Gastrocnemius medialis (tissue), 4 donors: ENCODE measurements around the gene MMP11.

Experiments
- POLR2A ChIP-seq, 2 donors: fragments of 450-650 bp; IDR thresholded peaks; one replicate each; pipeline ENCODE4 v1.6.1; 2017; ENCODE audit warnings: antibody characterized with exemption in 2 of 2, mild to moderate bottlenecking in 2 of 2, moderate library complexity in 2 of 2
- TF ChIP-seq, protein P1 (sequence below), 5 experiments: fragments of 450-650 bp in 3 of 5; fragments of 200-600 bp in 2 of 5; sonication (generic) in 2 of 5; IDR thresholded peaks in 4 of 5; conservative IDR thresholded peaks in 1 of 5; 1 replicate in 4 of 5; 2 replicates in 1 of 5; pipeline ENCODE4 v1.5.1; 2016 to 2019; ENCODE audit warnings: antibody characterized with exemption in 5 of 5, mild to moderate bottlenecking in 3 of 5, moderate library complexity in 3 of 5

DNA sequence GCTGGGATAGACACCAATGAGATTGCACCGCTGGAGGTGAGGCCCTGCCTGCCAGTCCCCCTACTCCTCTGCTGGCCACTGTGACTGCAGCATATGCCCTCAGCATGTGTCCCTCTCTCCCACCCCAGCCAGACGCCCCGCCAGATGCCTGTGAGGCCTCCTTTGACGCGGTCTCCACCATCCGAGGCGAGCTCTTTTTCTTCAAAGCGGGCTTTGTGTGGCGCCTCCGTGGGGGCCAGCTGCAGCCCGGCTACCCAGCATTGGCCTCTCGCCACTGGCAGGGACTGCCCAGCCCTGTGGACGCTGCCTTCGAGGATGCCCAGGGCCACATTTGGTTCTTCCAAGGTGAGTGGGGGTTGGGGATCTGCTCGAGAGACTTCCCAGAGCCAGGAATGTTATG is 8.4 kb downstream of the MMP11 start:
- TF ChIP-seq, protein P1, sequence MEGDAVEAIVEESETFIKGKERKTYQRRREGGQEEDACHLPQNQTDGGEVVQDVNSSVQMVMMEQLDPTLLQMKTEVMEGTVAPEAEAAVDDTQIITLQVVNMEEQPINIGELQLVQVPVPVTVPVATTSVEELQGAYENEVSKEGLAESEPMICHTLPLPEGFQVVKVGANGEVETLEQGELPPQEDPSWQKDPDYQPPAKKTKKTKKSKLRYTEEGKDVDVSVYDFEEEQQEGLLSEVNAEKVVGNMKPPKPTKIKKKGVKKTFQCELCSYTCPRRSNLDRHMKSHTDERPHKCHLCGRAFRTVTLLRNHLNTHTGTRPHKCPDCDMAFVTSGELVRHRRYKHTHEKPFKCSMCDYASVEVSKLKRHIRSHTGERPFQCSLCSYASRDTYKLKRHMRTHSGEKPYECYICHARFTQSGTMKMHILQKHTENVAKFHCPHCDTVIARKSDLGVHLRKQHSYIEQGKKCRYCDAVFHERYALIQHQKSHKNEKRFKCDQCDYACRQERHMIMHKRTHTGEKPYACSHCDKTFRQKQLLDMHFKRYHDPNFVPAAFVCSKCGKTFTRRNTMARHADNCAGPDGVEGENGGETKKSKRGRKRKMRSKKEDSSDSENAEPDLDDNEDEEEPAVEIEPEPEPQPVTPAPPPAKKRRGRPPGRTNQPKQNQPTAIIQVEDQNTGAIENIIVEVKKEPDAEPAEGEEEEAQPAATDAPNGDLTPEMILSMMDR (IDR thresholded peaks at IDR 0.05 in 4 of 5, conservative IDR thresholded peaks at IDR 0.05 in 1 of 5) = no peak
- TF ChIP-seq POLR2A (IDR thresholded peaks at IDR 0.05) = no peak
